Fibroblast of lung (primary cell): ENCODE data around the gene FZD8. TPM values are rescaled to one million over a fixed set of nuclear protein-coding genes. Genes with fewer than 3 reads are reported as not detected.
A peak's percentile ranks its signal among the peaks of the same experiment; 100 is the strongest.

Experiments
- DNase-seq, 2 donors: peaks; one replicate each; pipeline versions ENCODE4 v3.0.0 to v3.0.0-alpha.2; 2010; ENCODE audit warnings: low read depth in 2 of 2
- H2AFZ ChIP-seq: 2 replicates; pipeline ENCODE4 v1.5.1; 2012; ENCODE audit warnings: low read length, control low read depth, inconsistent platforms
- H3K27ac ChIP-seq: 2 replicates; pipeline ENCODE4 v1.5.1; 2011; ENCODE audit warnings: low read length, control low read depth; ENCODE audit not compliant: insufficient read depth
- H3K27me3 ChIP-seq: 2 replicates; pipeline ENCODE4 v1.5.1; 2011; ENCODE audit warnings: mild to moderate bottlenecking, low read length; ENCODE audit not compliant: control insufficient read depth, insufficient read depth
- H3K36me3 ChIP-seq: 2 replicates; pipeline ENCODE4 v1.5.1; 2011; ENCODE audit warnings: low read length; ENCODE audit not compliant: control insufficient read depth, insufficient read depth
- H3K4me1 ChIP-seq: 2 replicates; pipeline ENCODE4 v1.5.1; 2011; ENCODE audit warnings: low read length; ENCODE audit not compliant: control insufficient read depth, insufficient read depth; ENCODE audit errors: extremely low read depth
- H3K4me2 ChIP-seq: 2 replicates; pipeline ENCODE4 v1.5.1; 2011; ENCODE audit warnings: low read length, control low read depth; ENCODE audit not compliant: insufficient read depth; ENCODE audit errors: extremely low read depth
- H3K4me3 ChIP-seq, 4 experiments: fragments of 200-600 bp in 1 of 4; sonication (generic) in 1 of 4; replicated peaks in 1 of 4; 2 replicates each; pipeline ENCODE4 v1.5.1; 2011 to 2016; ENCODE audit warnings: low read length in 4 of 4, low read depth in 3 of 4, mild to moderate bottlenecking in 3 of 4, control low read depth in 2 of 4, inconsistent platforms in 1 of 4, mixed read lengths in 1 of 4; ENCODE audit not compliant: insufficient read depth in 1 of 4; ENCODE audit errors: control extremely low read depth in 1 of 4
- H3K79me2 ChIP-seq: 2 replicates; pipeline ENCODE4 v1.5.1; 2012; ENCODE audit warnings: mild to moderate bottlenecking, low read length, inconsistent platforms; ENCODE audit not compliant: control insufficient read depth, insufficient read depth
- H3K9ac ChIP-seq: 2 replicates; pipeline ENCODE4 v1.5.1; 2011; ENCODE audit warnings: mild to moderate bottlenecking, low read length, control low read depth; ENCODE audit not compliant: insufficient read depth
- H3K9me3 ChIP-seq: 2 replicates; pipeline ENCODE4 v1.5.1; 2012; ENCODE audit warnings: low read depth, low read length; ENCODE audit not compliant: control insufficient read depth, insufficient read depth
- H4K20me1 ChIP-seq: 2 replicates; pipeline ENCODE4 v1.5.1; 2011; ENCODE audit warnings: low read length; ENCODE audit not compliant: control insufficient read depth, insufficient read depth; ENCODE audit errors: extremely low read depth
- CTCF ChIP-seq, 2 donors: IDR thresholded peaks in 1 of 2; conservative IDR thresholded peaks in 1 of 2; 1 replicate in 1 of 2; 2 replicates in 1 of 2; pipeline ENCODE4 v1.5.1; 2011 to 2012; ENCODE audit warnings: low read length in 2 of 2, control low read depth in 1 of 2, inconsistent platforms in 1 of 2, low read depth in 1 of 2, mild to moderate bottlenecking in 1 of 2
- EZH2 ChIP-seq: IDR thresholded peaks from 2 replicates; pipeline ENCODE4 v1.5.1; 2012; ENCODE audit warnings: low read length, control low read depth, mild to moderate bottlenecking; ENCODE audit errors: missing control alignments
- polyA plus RNA-seq, 2 donors: library from polyadenylated mRNA; depleted of rRNA in 1 of 2; stranded (reverse) in 1 of 2; unstranded in 1 of 2; fragments of >200 nt; gene quantifications; 2 replicates each; pipeline ENCODE4 v1.2.1, GENCODE V29; 2011 to 2012; ENCODE audit warnings: missing spikeins in 1 of 2
- total RNA-seq: library from RNA; depleted of rRNA; stranded (reverse); fragments of >200 nt; gene quantifications from 2 replicates; pipeline ENCODE4 v1.2.1, GENCODE V29; 2014

Gene FZD8
- total and polyA plus RNA-seq, 2 donors (not counting 1 experiment from before 2014, with no cell fraction given): 0.12 to 0.66 TPM

GRCh38 chr10:35614312-35614711, 27.8 kb downstream of the FZD8 start:
- Histone ChIP-seq H3K4me3 (no peak overlapping the region), H4K20me1 (no peaks in the 10 kb centered on the region), H3K9ac (no peak overlapping the region), H3K27ac (no peak overlapping the region), H3K4me1 (no peaks in the 10 kb centered on the region), H3K27me3 (no peaks in the 10 kb centered on the region), H3K9me3 (no peaks in the 10 kb centered on the region), H2AFZ (no peak overlapping the region), H3K79me2 (no peaks in the 10 kb centered on the region), H3K4me2 (no peak overlapping the region), H3K36me3 (no peaks in the 10 kb centered on the region)
- TF ChIP-seq CTCF (conservative IDR thresholded peaks at IDR 0.05 in 1 of 2, IDR thresholded peaks at IDR 0.05 in 1 of 2; ENCODE audit: low read depth in 1 of 2, low read length in 2 of 2) (no peak), EZH2 (no peak)
- DNase-seq: no peak

GRCh38 chr10:35613597-35614226, 28.4 kb downstream of the FZD8 start:
- Histone ChIP-seq H3K4me2 (no peak overlapping the region), H3K4me1 (no peaks in the 10 kb centered on the region), H3K4me3 (no peak overlapping the region), H3K9ac (no peak overlapping the region), H3K27ac (no peak overlapping the region), H3K36me3 (no peaks in the 10 kb centered on the region), H3K27me3 (no peaks in the 10 kb centered on the region), H3K79me2 (no peaks in the 10 kb centered on the region), H4K20me1 (no peaks in the 10 kb centered on the region), H2AFZ (no peak overlapping the region), H3K9me3 (no peaks in the 10 kb centered on the region)
- peak; percentile 32 to 39 for DNase-seq
- TF ChIP-seq CTCF (conservative IDR thresholded peaks at IDR 0.05 in 1 of 2, IDR thresholded peaks at IDR 0.05 in 1 of 2; ENCODE audit: low read depth in 1 of 2, low read length in 2 of 2) (peak; percentile 41 to 50), EZH2 (no peak)

GRCh38 chr10:35613107-35613440, 29.0 kb downstream of the FZD8 start:
- H3K4me2 ChIP-seq: no peak overlapping the region
- TF ChIP-seq CTCF (conservative IDR thresholded peaks at IDR 0.05 in 1 of 2, IDR thresholded peaks at IDR 0.05 in 1 of 2; ENCODE audit: low read depth in 1 of 2, low read length in 2 of 2): no peak
- TF ChIP-seq EZH2: no peak
- H3K27ac ChIP-seq: no peak overlapping the region
- H3K4me3 ChIP-seq: no peak overlapping the region
- no peaks in the 10 kb centered on the region for H3K9me3 ChIP-seq
- DNase-seq: no peak
- H3K9ac ChIP-seq: no peak overlapping the region
- no peaks in the 10 kb centered on the region for H4K20me1 ChIP-seq
- H2AFZ ChIP-seq: no peak overlapping the region
- no peaks in the 10 kb centered on the region for H3K79me2 ChIP-seq
- H3K27me3 ChIP-seq: no peaks in the 10 kb centered on the region
- H3K36me3 ChIP-seq: no peaks in the 10 kb centered on the region
- no peaks in the 10 kb centered on the region for H3K4me1 ChIP-seq
